ENCODE measurements around the gene BEST4. TPM values are rescaled to one million over a fixed set of nuclear protein-coding genes. Genes with fewer than 3 reads are reported as not detected.
"Not testable (repeated sequence)": the region's sequence is repeated elsewhere in the genome, so short reads cannot be mapped to it uniquely, and the experiment has no call there.

BEST4 gene
- total and polyA plus RNA-seq, 2 donors (not counting 3 experiments of a cell fraction or from before 2014, with no cell fraction given), result 0.21 TPM; not detected in 1

- peaks cover 66% of the 10 kb centered on the region for H3K4me1 ChIP-seq (ENCODE audit: control insufficient read depth, extremely low read depth, insufficient read depth, low read length)
- peaks cover 28% of the 10 kb centered on the region for H3K79me2 ChIP-seq (ENCODE audit: control insufficient read depth, insufficient read depth, low read length)
- H4K20me1 ChIP-seq (replicated peaks; ENCODE audit: control insufficient read depth, extremely low read depth, insufficient read depth, low read length); BruUV-seq (replicated peaks); DNase-seq (ENCODE audit: low read depth, low spot score); H2AFZ ChIP-seq (ENCODE audit: low read depth, low read length); H3K9me1 ChIP-seq (replicated peaks; ENCODE audit: control insufficient read depth, extremely low read depth, insufficient read depth, low read length); H3K27me3 ChIP-seq (ENCODE audit: control insufficient read depth in 2 of 2, insufficient read depth in 2 of 2, low read length in 2 of 2); FAIRE-seq; dilution Hi-C loops (cut with MboI; ENCODE audit: extremely low pct_ligation_motif_present, low sequenced_read_pairs); H3K9me3 ChIP-seq (replicated peaks; ENCODE audit: control insufficient read depth, insufficient read depth, low read length): not testable (repeated sequence)
- peak overlapping the region; percentile 71 for H3K4me2 ChIP-seq (ENCODE audit: insufficient read depth, low read length)
- H3K27ac ChIP-seq (ENCODE audit: insufficient read depth, low read depth, low read length), result peak overlapping the region; percentile 100
- peak overlapping the region in 1 of 3 experiments; percentile 50 for H3K4me3 ChIP-seq (replicated peaks in 1 of 3; ENCODE audit: insufficient read depth in 1 of 3, low read depth in 1 of 3, low read length in 3 of 3)
- peak overlapping the region; percentile 99 for H3K9ac ChIP-seq (replicated peaks; ENCODE audit: extremely low read depth, insufficient read depth, low read length)
- peaks cover 5 to 15% of the 10 kb centered on the region in 2 experiments for H3K36me3 ChIP-seq (ENCODE audit: control insufficient read depth in 2 of 2, extremely low read depth in 1 of 2, insufficient read depth in 2 of 2, low read length in 2 of 2)
- intact Hi-C loops (cut with micrococcal nuclease), result loop anchor here (1.0 kb wide), 1 partner anchor 9 kb away; no protein-coding TSS in a partner anchor
- CTCF ChIA-PET, result interaction anchor here (3.0 kb wide), 1 partner anchor 11 kb away, joined by 50 read pairs; the partner anchor contains the start of gene PLK3
- POLR2A ChIA-PET, result interaction anchor here (4.3 kb wide), 2 partner anchors 10 kb away, joined by 75 to 97 read pairs; partner anchors contain the start of gene PLK3
Observed at GRCh38 chr1:44810762-44811105, 22.8 kb upstream of the BEST4 start.

- TF ChIP-seq POLR2A (IDR thresholded peaks at IDR 0.05; ENCODE audit: low read depth, low read length) (peak; percentile 9), JUN (IDR thresholded peaks at IDR 0.05; ENCODE audit: borderline replicate concordance, insufficient read depth, insufficient read length, low read depth) (no peak), MYC (IDR thresholded peaks at IDR 0.05; ENCODE audit: low read depth, low read length) (no peak)
- H3K4me3 ChIP-seq (replicated peaks in 1 of 3; ENCODE audit: insufficient read depth in 1 of 3, low read depth in 1 of 3, low read length in 3 of 3), result peak overlapping the region in 2 of 3 experiments; percentile 50 to 60
- ChIA-PET CTCF (interaction anchor here (1.0 to 3.0 kb wide), 6 partner anchors 9 to 22 kb away, joined by 3 to 50 read pairs (median 8); partner anchors contain the start of genes BEST4 and PLK3), POLR2A (interaction anchor here (1.0 to 4.3 kb wide), 3 partner anchors 10 to 13 kb away, joined by 6 to 97 read pairs (median 75); partner anchors contain the start of gene PLK3)
- H3K27ac ChIP-seq (ENCODE audit: insufficient read depth, low read depth, low read length), result peak overlapping the region; percentile 100
- H2AFZ ChIP-seq (ENCODE audit: low read depth, low read length), result no peak overlapping the region
- FAIRE-seq, result no peak
- peak; percentile 32 for DNase-seq (ENCODE audit: low read depth, low spot score)
- intact Hi-C loops (cut with micrococcal nuclease), result no loop called here
- dilution Hi-C loops (cut with MboI; ENCODE audit: extremely low pct_ligation_motif_present, low sequenced_read_pairs), result no loop called here
- no peaks in the 10 kb centered on the region for H4K20me1 ChIP-seq (replicated peaks; ENCODE audit: control insufficient read depth, extremely low read depth, insufficient read depth, low read length)
- peaks cover 4 to 19% of the 10 kb centered on the region in 2 experiments for H3K36me3 ChIP-seq (ENCODE audit: control insufficient read depth in 2 of 2, extremely low read depth in 1 of 2, insufficient read depth in 2 of 2, low read length in 2 of 2)
- H3K9me3 ChIP-seq (replicated peaks; ENCODE audit: control insufficient read depth, insufficient read depth, low read length), result no peaks in the 10 kb centered on the region
- peaks cover 67% of the 10 kb centered on the region for H3K4me1 ChIP-seq (ENCODE audit: control insufficient read depth, extremely low read depth, insufficient read depth, low read length)
- peak overlapping the region; percentile 71 for H3K4me2 ChIP-seq (ENCODE audit: insufficient read depth, low read length)
- H3K9ac ChIP-seq (replicated peaks; ENCODE audit: extremely low read depth, insufficient read depth, low read length), result peak overlapping the region; percentile 99
- no peaks in the 10 kb centered on the region for H3K9me1 ChIP-seq (replicated peaks; ENCODE audit: control insufficient read depth, extremely low read depth, insufficient read depth, low read length)
- BruUV-seq (replicated peaks), result no TSS peak
- peaks cover 31% of the 10 kb centered on the region for H3K79me2 ChIP-seq (ENCODE audit: control insufficient read depth, insufficient read depth, low read length)
- no peaks in the 10 kb centered on the region for H3K27me3 ChIP-seq (ENCODE audit: control insufficient read depth in 2 of 2, insufficient read depth in 2 of 2, low read length in 2 of 2)
Observed at GRCh38 chr1:44810101-44810761, 22.3 kb upstream of the BEST4 start.

Data from endothelial cell of umbilical vein (primary cell).